GM21360 (cell line): ENCODE measurements around the gene DNAJB4.
"Not testable (repeated sequence)": the region's sequence is repeated elsewhere in the genome, so short reads cannot be mapped to it uniquely, and the experiment has no call there.

Experiments used
- ATAC-seq: cut with Tn5 transposase; IDR thresholded peaks from one replicate; pipeline ENCODE4 v1.9.1; 2021; ENCODE audit warnings: mild to moderate bottlenecking, moderate library complexity; ENCODE audit not compliant: unreplicated experiment

DNAJB4 gene

DNA sequence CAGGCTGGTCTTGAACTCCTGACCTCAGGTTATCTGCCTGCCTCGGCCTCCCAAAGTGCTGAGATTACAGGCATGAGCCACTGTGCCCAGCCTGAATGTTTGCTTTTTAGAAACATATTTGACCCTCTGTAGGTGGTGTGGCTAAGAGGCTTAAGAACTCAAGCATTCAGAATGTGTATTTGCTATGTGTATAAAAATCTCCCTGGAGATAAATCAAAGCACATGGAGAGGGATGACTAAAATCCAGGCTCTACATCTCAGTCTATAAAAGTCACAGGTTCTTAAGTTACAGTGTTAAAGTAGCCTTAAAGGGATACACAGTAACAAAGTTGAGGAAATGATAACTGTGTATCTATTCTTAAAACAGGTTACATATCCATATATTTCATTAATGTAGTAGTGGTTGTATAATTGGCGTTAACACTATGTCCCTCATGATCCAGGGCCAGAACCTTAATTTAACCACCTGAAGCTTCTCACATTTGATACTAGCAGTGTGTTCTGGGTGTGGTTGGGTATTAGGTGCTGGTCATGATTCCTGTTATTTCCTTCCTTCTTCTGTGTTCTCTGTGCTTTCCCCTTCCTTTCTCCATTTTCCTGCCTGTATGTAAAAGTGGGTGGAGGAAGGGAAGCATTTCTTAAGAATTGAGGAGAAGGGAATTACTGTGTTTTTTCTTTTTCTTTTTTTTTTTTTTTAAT is 57.2 kb downstream of the DNAJB4 start:
- ATAC-seq, result no peak

DNA sequence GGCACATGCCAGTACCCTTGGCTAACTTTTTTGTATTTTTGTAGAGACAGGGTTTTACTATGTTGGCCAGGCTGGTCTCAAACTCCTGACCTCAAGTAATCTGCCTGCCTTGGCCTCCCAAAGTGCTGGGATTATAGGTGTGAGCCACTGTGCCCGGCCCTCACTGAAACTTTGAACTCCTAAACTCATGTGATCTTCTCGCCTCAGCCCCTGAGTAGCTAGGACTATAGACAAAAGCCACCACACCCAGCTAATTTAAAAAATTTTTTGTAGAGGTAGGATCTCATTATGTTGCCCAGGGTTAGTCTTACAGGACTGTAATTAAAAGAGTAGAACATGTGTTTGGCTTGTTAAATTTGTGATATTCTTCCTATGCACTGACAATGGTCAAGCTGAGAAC is 60.1 kb downstream of the DNAJB4 start:
- not testable (repeated sequence) for ATAC-seq
